ENCODE data around the gene ZBTB39. TPM values are rescaled to one million over a fixed set of nuclear protein-coding genes. Genes with fewer than 3 reads are reported as not detected.

Gene ZBTB39
- total RNA-seq, 1 experiment from 2014 or later, result 10.7 TPM

- H3K4me2 ChIP-seq (ENCODE audit: low read depth, low read length, poor library complexity, severe bottlenecking), result no peak overlapping the region
- H3K36me3 ChIP-seq (ENCODE audit: insufficient read depth, low read length), result peaks cover 23% of the 10 kb centered on the region; the same call in 1 of the 2 replicates
- peaks cover 10% of the 10 kb centered on the region for H3K4me1 ChIP-seq (ENCODE audit: low read length)
- DNase-seq, result peak; percentile 86
- no peaks in the 10 kb centered on the region for H3K27me3 ChIP-seq (ENCODE audit: low read length)
- no peaks in the 10 kb centered on the region for H3K9me2 ChIP-seq (replicated peaks; ENCODE audit: insufficient read depth, low read length)
- no peaks in the 10 kb centered on the region for H3K9me3 ChIP-seq (ENCODE audit: low read length)
- H3K79me2 ChIP-seq (ENCODE audit: low read length), result peaks cover 56% of the 10 kb centered on the region
- H4K20me1 ChIP-seq (ENCODE audit: insufficient read depth, low read depth, low read length), result peaks cover 38% of the 10 kb centered on the region
- no peak overlapping the region for H3K9ac ChIP-seq (ENCODE audit: low read length)
- H3K27ac ChIP-seq (ENCODE audit: low read length), result no peak overlapping the region
- no peak overlapping the region for H3K4me3 ChIP-seq (ENCODE audit: low read length)
- no peak overlapping the region for H2AFZ ChIP-seq (ENCODE audit: low read length)
Measured at GRCh38 chr12:57001448-57001906, 4.9 kb downstream of the ZBTB39 start.

- Histone ChIP-seq H3K4me1 (ENCODE audit: low read length) (peaks cover 8% of the 10 kb centered on the region), H3K4me2 (ENCODE audit: low read depth, low read length, poor library complexity, severe bottlenecking) (no peak overlapping the region), H3K9ac (ENCODE audit: low read length) (no peak overlapping the region), H3K4me3 (ENCODE audit: low read length) (no peak overlapping the region), H3K27ac (ENCODE audit: low read length) (no peak overlapping the region), H2AFZ (ENCODE audit: low read length) (no peak overlapping the region), H4K20me1 (ENCODE audit: insufficient read depth, low read depth, low read length) (peaks cover 38% of the 10 kb centered on the region), H3K36me3 (ENCODE audit: insufficient read depth, low read length) (peaks cover 23% of the 10 kb centered on the region; the same call in 1 of the 2 replicates), H3K9me2 (replicated peaks; ENCODE audit: insufficient read depth, low read length) (no peaks in the 10 kb centered on the region), H3K27me3 (ENCODE audit: low read length) (no peaks in the 10 kb centered on the region), H3K79me2 (ENCODE audit: low read length) (peaks cover 49% of the 10 kb centered on the region), H3K9me3 (ENCODE audit: low read length) (no peaks in the 10 kb centered on the region)
- DNase-seq, result no peak
Measured at GRCh38 chr12:57000393-57000792, 6.0 kb downstream of the ZBTB39 start.

- Histone ChIP-seq H3K27ac (ENCODE audit: low read length) (no peak overlapping the region), H2AFZ (ENCODE audit: low read length) (no peak overlapping the region), H3K9me3 (ENCODE audit: low read length) (no peaks in the 10 kb centered on the region), H4K20me1 (ENCODE audit: insufficient read depth, low read depth, low read length) (peaks cover 30% of the 10 kb centered on the region), H3K27me3 (ENCODE audit: low read length) (no peaks in the 10 kb centered on the region), H3K4me3 (ENCODE audit: low read length) (no peak overlapping the region), H3K4me1 (ENCODE audit: low read length) (no peaks in the 10 kb centered on the region), H3K79me2 (ENCODE audit: low read length) (peaks cover 39% of the 10 kb centered on the region), H3K4me2 (ENCODE audit: low read depth, low read length, poor library complexity, severe bottlenecking) (no peak overlapping the region), H3K36me3 (ENCODE audit: insufficient read depth, low read length) (peaks cover 23% of the 10 kb centered on the region; the same call in 1 of the 2 replicates), H3K9me2 (replicated peaks; ENCODE audit: insufficient read depth, low read length) (no peaks in the 10 kb centered on the region), H3K9ac (ENCODE audit: low read length) (no peak overlapping the region)
- no peak for DNase-seq
Measured at GRCh38 chr12:56999456-56999855, 6.9 kb downstream of the ZBTB39 start.

GRCh38 chr12:56998981-56999380, 7.4 kb downstream of the ZBTB39 start:
- Histone ChIP-seq H4K20me1 (ENCODE audit: insufficient read depth, low read depth, low read length) (peaks cover 28% of the 10 kb centered on the region), H3K9ac (ENCODE audit: low read length) (no peak overlapping the region), H3K9me2 (replicated peaks; ENCODE audit: insufficient read depth, low read length) (no peaks in the 10 kb centered on the region), H3K36me3 (ENCODE audit: insufficient read depth, low read length) (peaks cover 22% of the 10 kb centered on the region; the same call in 1 of the 2 replicates), H3K4me2 (ENCODE audit: low read depth, low read length, poor library complexity, severe bottlenecking) (no peak overlapping the region), H2AFZ (ENCODE audit: low read length) (no peak overlapping the region), H3K9me3 (ENCODE audit: low read length) (no peaks in the 10 kb centered on the region), H3K79me2 (ENCODE audit: low read length) (peaks cover 34% of the 10 kb centered on the region), H3K27ac (ENCODE audit: low read length) (no peak overlapping the region), H3K4me1 (ENCODE audit: low read length) (no peaks in the 10 kb centered on the region), H3K4me3 (ENCODE audit: low read length) (no peak overlapping the region), H3K27me3 (ENCODE audit: low read length) (no peaks in the 10 kb centered on the region)
- DNase-seq, result no peak

- DNase-seq, result no peak
- Histone ChIP-seq H3K36me3 (ENCODE audit: insufficient read depth, low read length) (peaks cover 17% of the 10 kb centered on the region; the same call in 1 of the 2 replicates), H3K4me1 (ENCODE audit: low read length) (no peaks in the 10 kb centered on the region), H3K79me2 (ENCODE audit: low read length) (peaks cover 30% of the 10 kb centered on the region), H3K27ac (ENCODE audit: low read length) (no peak overlapping the region), H3K4me3 (ENCODE audit: low read length) (no peak overlapping the region), H3K9ac (ENCODE audit: low read length) (no peak overlapping the region), H3K27me3 (ENCODE audit: low read length) (no peaks in the 10 kb centered on the region), H2AFZ (ENCODE audit: low read length) (no peak overlapping the region), H3K9me2 (replicated peaks; ENCODE audit: insufficient read depth, low read length) (no peaks in the 10 kb centered on the region), H3K4me2 (ENCODE audit: low read depth, low read length, poor library complexity, severe bottlenecking) (no peak overlapping the region), H4K20me1 (ENCODE audit: insufficient read depth, low read depth, low read length) (peaks cover 28% of the 10 kb centered on the region), H3K9me3 (ENCODE audit: low read length) (no peaks in the 10 kb centered on the region)
Measured at GRCh38 chr12:56998316-56998715, 8.0 kb downstream of the ZBTB39 start.

- Histone ChIP-seq H3K4me3 (ENCODE audit: low read length) (no peak overlapping the region), H3K9me3 (ENCODE audit: low read length) (no peaks in the 10 kb centered on the region), H2AFZ (ENCODE audit: low read length) (no peak overlapping the region), H3K4me1 (ENCODE audit: low read length) (no peaks in the 10 kb centered on the region), H3K36me3 (ENCODE audit: insufficient read depth, low read length) (peaks cover 17% of the 10 kb centered on the region; the same call in 1 of the 2 replicates), H3K27ac (ENCODE audit: low read length) (no peak overlapping the region), H3K27me3 (ENCODE audit: low read length) (no peaks in the 10 kb centered on the region), H3K9me2 (replicated peaks; ENCODE audit: insufficient read depth, low read length) (no peaks in the 10 kb centered on the region), H4K20me1 (ENCODE audit: insufficient read depth, low read depth, low read length) (peaks cover 20% of the 10 kb centered on the region), H3K9ac (ENCODE audit: low read length) (no peak overlapping the region), H3K79me2 (ENCODE audit: low read length) (peaks cover 22% of the 10 kb centered on the region), H3K4me2 (ENCODE audit: low read depth, low read length, poor library complexity, severe bottlenecking) (no peak overlapping the region)
- no peak for DNase-seq
Measured at GRCh38 chr12:56996793-56997545, 9.4 kb downstream of the ZBTB39 start.

GRCh38 chr12:56995930-56996496, 10.3 kb downstream of the ZBTB39 start:
- Histone ChIP-seq H3K9me2 (replicated peaks; ENCODE audit: insufficient read depth, low read length) (no peaks in the 10 kb centered on the region), H3K27me3 (ENCODE audit: low read length) (no peaks in the 10 kb centered on the region), H3K36me3 (ENCODE audit: insufficient read depth, low read length) (peaks cover 16% of the 10 kb centered on the region; the same call in 1 of the 2 replicates), H2AFZ (ENCODE audit: low read length) (no peak overlapping the region), H3K4me2 (ENCODE audit: low read depth, low read length, poor library complexity, severe bottlenecking) (no peak overlapping the region), H3K9ac (ENCODE audit: low read length) (no peak overlapping the region), H3K4me3 (ENCODE audit: low read length) (no peak overlapping the region), H3K27ac (ENCODE audit: low read length) (no peak overlapping the region), H3K79me2 (ENCODE audit: low read length) (peaks cover 12% of the 10 kb centered on the region; the same call in 1 of the 2 replicates), H3K4me1 (ENCODE audit: low read length) (no peaks in the 10 kb centered on the region), H4K20me1 (ENCODE audit: insufficient read depth, low read depth, low read length) (peaks cover 14% of the 10 kb centered on the region), H3K9me3 (ENCODE audit: low read length) (no peaks in the 10 kb centered on the region)
- DNase-seq, result no peak

- H3K4me3 ChIP-seq (ENCODE audit: low read length), result no peak overlapping the region
- H3K9me2 ChIP-seq (replicated peaks; ENCODE audit: insufficient read depth, low read length), result no peaks in the 10 kb centered on the region
- peaks cover 9% of the 10 kb centered on the region; the same call in 1 of the 2 replicates for H3K36me3 ChIP-seq (ENCODE audit: insufficient read depth, low read length)
- no peaks in the 10 kb centered on the region for H3K9me3 ChIP-seq (ENCODE audit: low read length)
- H3K4me2 ChIP-seq (ENCODE audit: low read depth, low read length, poor library complexity, severe bottlenecking), result no peak overlapping the region
- H4K20me1 ChIP-seq (ENCODE audit: insufficient read depth, low read depth, low read length), result peaks cover 8% of the 10 kb centered on the region; the same call in 1 of the 2 replicates
- H3K4me1 ChIP-seq (ENCODE audit: low read length), result no peaks in the 10 kb centered on the region
- H3K27ac ChIP-seq (ENCODE audit: low read length), result no peak overlapping the region
- H3K27me3 ChIP-seq (ENCODE audit: low read length), result no peaks in the 10 kb centered on the region
- no peak overlapping the region for H2AFZ ChIP-seq (ENCODE audit: low read length)
- no peak for DNase-seq
- no peak overlapping the region for H3K9ac ChIP-seq (ENCODE audit: low read length)
- peaks cover 6% of the 10 kb centered on the region; the same call in 1 of the 2 replicates for H3K79me2 ChIP-seq (ENCODE audit: low read length)
Measured at GRCh38 chr12:56995201-56995929, 11.0 kb downstream of the ZBTB39 start.
